Gastrocnemius medialis (tissue), 4 donors: ENCODE data around the gene ARHGAP27. TPM values are rescaled to one million over a fixed set of nuclear protein-coding genes. Genes with fewer than 3 reads are reported as not detected.
A peak's percentile ranks its signal among the peaks of the same experiment; 100 is the strongest.

Experiments
- ATAC-seq, 2 donors: fragments of 150-250 bp; one replicate each; pipeline ENCODE4 v1.9.1; 2016
- DNase-seq, 2 donors: peaks; one replicate each; pipeline ENCODE4 v3.0.0-alpha.2; 2019
- H3K27ac ChIP-seq, 4 donors: fragments of 200-600 bp; sonication (generic); 1 replicate in 1 of 4; 2 replicates in 3 of 4; pipeline ENCODE4 v1.5.1; 2016 to 2018; ENCODE audit warnings: mild to moderate bottlenecking in 2 of 4, moderate library complexity in 1 of 4
- H3K27me3 ChIP-seq, 3 donors: fragments of 200-600 bp; sonication (generic) in 2 of 3; 1 replicate in 1 of 3; 2 replicates in 2 of 3; pipeline versions ENCODE4 v1.5.1 to v1.6.0; 2016 to 2019; ENCODE audit warnings: mild to moderate bottlenecking in 1 of 3, moderate library complexity in 1 of 3
- H3K36me3 ChIP-seq, 2 donors: fragments of 200-600 bp; sonication (generic) in 1 of 2; one replicate each; pipeline ENCODE4 v1.5.1; 2017 to 2018
- H3K4me1 ChIP-seq, 2 donors: fragments of 200-600 bp; sonication (generic) in 1 of 2; one replicate each; pipeline ENCODE4 v1.5.1; 2016 to 2017; ENCODE audit warnings: mild to moderate bottlenecking in 2 of 2
- H3K4me3 ChIP-seq, 4 donors: fragments of 200-600 bp; sonication (generic) in 3 of 4; 1 replicate in 1 of 4; 2 replicates in 3 of 4; pipeline ENCODE4 v1.5.1; 2016 to 2019; ENCODE audit warnings: mild to moderate bottlenecking in 2 of 4
- H3K9me3 ChIP-seq, 3 donors: fragments of 200-600 bp; sonication (generic) in 2 of 3; 1 replicate in 1 of 3; 2 replicates in 2 of 3; pipeline ENCODE4 v1.5.1; 2016 to 2019
- CTCF ChIP-seq, 5 experiments: fragments of 450-650 bp in 3 of 5; fragments of 200-600 bp in 2 of 5; sonication (generic) in 2 of 5; IDR thresholded peaks in 4 of 5; conservative IDR thresholded peaks in 1 of 5; 1 replicate in 4 of 5; 2 replicates in 1 of 5; pipeline ENCODE4 v1.5.1; 2016 to 2019; ENCODE audit warnings: antibody characterized with exemption in 5 of 5, mild to moderate bottlenecking in 3 of 5, moderate library complexity in 3 of 5
- POLR2A ChIP-seq, 2 donors: fragments of 450-650 bp; IDR thresholded peaks; one replicate each; pipeline ENCODE4 v1.6.1; 2017; ENCODE audit warnings: antibody characterized with exemption in 2 of 2, mild to moderate bottlenecking in 2 of 2, moderate library complexity in 2 of 2
- in situ Hi-C, 4 donors: fragments of 200-750 bp; cut with MboI; loops; one replicate each; pipeline versions ENCODE4 v1.15.0 to v1.8.0; 2017; ENCODE audit warnings: low sequenced_read_pairs in 4 of 4
- intact Hi-C: fragments of 100-400 bp; cut with DNase I; formaldehyde crosslinking; loops from one replicate; pipeline ENCODE4 v1.15.1; 2023; ENCODE audit warnings: low total_unique reads
- total RNA-seq, 4 donors: library from RNA; depleted of rRNA; stranded (reverse); fragments of >200 nt; gene quantifications; one replicate each; pipeline versions ENCODE4 v1.1.0 to v1.2.3, GENCODE V29; 2016

The ARHGAP27 gene
- total RNA-seq, 4 donors from 2014 or later = 4.2 to 6.0 (median 5.1) TPM

- Histone ChIP-seq H3K4me3 (no peak overlapping the region), H3K36me3 (no peaks in the 10 kb centered on the region), H3K27ac (no peak overlapping the region), H3K9me3 (no peaks in the 10 kb centered on the region), H3K4me1 (peaks cover 0 to 6% of the 10 kb centered on the region in 2 donors), H3K27me3 (peaks cover 0 to 7% (median 0%) of the 10 kb centered on the region in 3 donors)
- ATAC-seq (no peak), DNase-seq (no peak)
- intact Hi-C loops (no loop called here), in situ Hi-C loops (loop anchor here (5.0 to 10.0 kb wide), 5 partner anchors 63 to 173 kb away; no protein-coding TSS in a partner anchor)
- no peak for TF ChIP-seq POLR2A (IDR thresholded peaks at IDR 0.05)
- TF ChIP-seq CTCF (IDR thresholded peaks at IDR 0.05 in 4 of 5, conservative IDR thresholded peaks at IDR 0.05 in 1 of 5) = no peak
Measured at GRCh38 chr17:45387739-45388138, 44.9 kb downstream of the ARHGAP27 start.

- no peak overlapping the region for H3K4me3 ChIP-seq
- H3K36me3 ChIP-seq = no peaks in the 10 kb centered on the region
- H3K4me1 ChIP-seq = peaks cover 0 to 6% of the 10 kb centered on the region in 2 donors
- in situ Hi-C loops (loop anchor here (5.0 to 10.0 kb wide), 5 partner anchors 61 to 171 kb away; no protein-coding TSS in a partner anchor), intact Hi-C loops (no loop called here)
- H3K9me3 ChIP-seq = no peaks in the 10 kb centered on the region
- H3K27me3 ChIP-seq = peaks cover 0 to 7% (median 0%) of the 10 kb centered on the region in 3 donors
- TF ChIP-seq CTCF (IDR thresholded peaks at IDR 0.05 in 4 of 5, conservative IDR thresholded peaks at IDR 0.05 in 1 of 5) (no peak), POLR2A (IDR thresholded peaks at IDR 0.05) (no peak)
- no peak for ATAC-seq
- no peak overlapping the region for H3K27ac ChIP-seq
- DNase-seq = no peak
Measured at GRCh38 chr17:45386178-45386577, 46.5 kb downstream of the ARHGAP27 start.

GRCh38 chr17:45385331-45385997 lies 47.2 kb downstream of the ARHGAP27 start:
- Histone ChIP-seq H3K27me3 (peaks cover 0 to 7% (median 0%) of the 10 kb centered on the region in 3 donors), H3K4me1 (peaks cover 0 to 6% of the 10 kb centered on the region in 2 donors), H3K36me3 (no peaks in the 10 kb centered on the region), H3K27ac (no peak overlapping the region), H3K9me3 (no peaks in the 10 kb centered on the region), H3K4me3 (no peak overlapping the region)
- peak; percentile 97 to 100 (median 98) for TF ChIP-seq CTCF (IDR thresholded peaks at IDR 0.05 in 4 of 5, conservative IDR thresholded peaks at IDR 0.05 in 1 of 5)
- no peak for TF ChIP-seq POLR2A (IDR thresholded peaks at IDR 0.05)
- intact Hi-C loops = loop anchor here (1.0 to 2.0 kb wide), 3 partner anchors 69 to 166 kb away; partner anchors contain the start of gene MAP3K14
- DNase-seq (peak; percentile 66 to 80), ATAC-seq (peak; percentile 95 to 99)
- in situ Hi-C loops = loop anchor here (5.0 to 10.0 kb wide), 5 partner anchors 61 to 171 kb away; no protein-coding TSS in a partner anchor

GRCh38 chr17:45384789-45385262 lies 47.8 kb downstream of the ARHGAP27 start:
- peaks cover 0 to 6% of the 10 kb centered on the region in 2 donors for H3K4me1 ChIP-seq
- no peak for ATAC-seq
- in situ Hi-C loops = loop anchor here (5.0 to 10.0 kb wide), 5 partner anchors 60 to 170 kb away; no protein-coding TSS in a partner anchor

More at GRCh38 chr17:45384789-45385262, 47.8 kb downstream of the ARHGAP27 start:
- no peak for TF ChIP-seq POLR2A (IDR thresholded peaks at IDR 0.05)
- TF ChIP-seq CTCF (IDR thresholded peaks at IDR 0.05 in 4 of 5, conservative IDR thresholded peaks at IDR 0.05 in 1 of 5) = no peak
- peaks cover 0 to 5% (median 0%) of the 10 kb centered on the region in 3 donors for H3K27me3 ChIP-seq
- H3K9me3 ChIP-seq = no peaks in the 10 kb centered on the region
- no peak overlapping the region for H3K4me3 ChIP-seq
- intact Hi-C loops = loop anchor here (1.0 to 2.0 kb wide), 3 partner anchors 68 to 166 kb away; partner anchors contain the start of gene MAP3K14
- no peaks in the 10 kb centered on the region for H3K36me3 ChIP-seq
- DNase-seq = no peak
- no peak overlapping the region for H3K27ac ChIP-seq
